Activated CD4-positive, alpha-beta T cell treated with anti-CD3 and anti-CD28 coated beads, Interleukin-2, amount 10 ng/mL, durations not matched to agents 7 days and 5 days (primary cell): Measurements from ENCODE around the gene SPAG7. TPM values are rescaled to one million over a fixed set of nuclear protein-coding genes. Genes with fewer than 3 reads are reported as not detected.

ENCODE experiments used
- CTCF ChIA-PET: fragments of 350-600 bp; sonication (Branson Sonifier 250); formaldehyde crosslinking; loops from one replicate; lab custom pipeline; 2021; ENCODE audit warnings: antibody characterized with exemption; lab: Charles Lee
- POLR2A ChIA-PET: fragments of 350-600 bp; sonication (Branson Sonifier 250); formaldehyde crosslinking; loops from one replicate; lab custom pipeline; 2021; ENCODE audit warnings: antibody characterized with exemption; lab: Charles Lee
- DNase-seq: peaks from one replicate; pipeline ENCODE4 v3.0.0-alpha.2; 2020
- H3K27ac Mint-ChIP-seq: one replicate; pipeline ENCODE4 v1.8.0; 2021; ENCODE audit warnings: mild to moderate bottlenecking, moderate library complexity, mixed read lengths
- H3K27me3 Mint-ChIP-seq: one replicate; pipeline ENCODE4 v1.8.0; 2021; ENCODE audit warnings: mixed read lengths
- H3K36me3 Mint-ChIP-seq: one replicate; pipeline ENCODE4 v1.8.0; 2021; ENCODE audit warnings: low read depth, mixed read lengths
- H3K4me1 Mint-ChIP-seq: one replicate; pipeline ENCODE4 v1.8.0; 2021; ENCODE audit warnings: mixed read lengths
- H3K4me3 Mint-ChIP-seq: one replicate; pipeline ENCODE4 v1.8.0; 2021; ENCODE audit warnings: mild to moderate bottlenecking, moderate library complexity, mixed read lengths
- H3K9me3 Mint-ChIP-seq: one replicate; pipeline ENCODE4 v1.8.0; 2021; ENCODE audit warnings: mixed read lengths
- total RNA-seq, 2 experiments: library from RNA; stranded (reverse); gene quantifications; one replicate each; pipeline ENCODE4 v1.2.3, GENCODE V29; 2021

Gene SPAG7
- total RNA-seq = 10 to 100 TPM; 47.7 to 53.6 TPM

GRCh38 chr17:4967539-4968485 lies at the start of gene SPAG7:
Gene SPAG7, minus strand, starts transcription at chr17:4967817. Its CDS starts 13 bp downstream, at chr17:4967804.
- Mint-ChIP-seq H3K9me3 (no peaks in the 10 kb centered on the region), H3K4me1 (peaks cover 20% of the 10 kb centered on the region), H3K36me3 (peaks cover 21% of the 10 kb centered on the region), H3K4me3 (no peak within 1 kb of the TSS), H3K27ac (peak within 1 kb of the TSS; percentile 67), H3K27me3 (no peaks in the 10 kb centered on the region)
- ChIA-PET POLR2A (interaction anchor here (0.5 to 4.0 kb wide), 5 partner anchors 16 to 824 kb away, joined by 3 to 44 read pairs (median 8); partner anchors contain the start of genes C17orf107, PFN1, RNF167 and SLC25A11), CTCF (interaction anchor here (0.9 to 3.9 kb wide), 16 partner anchors 10 to 95 kb away, joined by 3 to 23 read pairs (median 6); partner anchors contain the start of genes CAMTA2, ENO3, PFN1 and RNF167)
- peak; percentile 93 for DNase-seq

- H3K36me3 Mint-ChIP-seq = peaks cover 22% of the 10 kb centered on the region
- H3K27me3 Mint-ChIP-seq = no peaks in the 10 kb centered on the region
- DNase-seq = no peak
- H3K27ac Mint-ChIP-seq = no peak overlapping the region
- no peaks in the 10 kb centered on the region for H3K9me3 Mint-ChIP-seq
- no peak overlapping the region for H3K4me3 Mint-ChIP-seq
- POLR2A ChIA-PET = no interaction called here
- CTCF ChIA-PET = interaction anchor here (1.4 to 3.1 kb wide), 3 partner anchors 12 to 17 kb away, joined by 3 to 11 read pairs (median 7); partner anchors contain the start of gene INCA1
- H3K4me1 Mint-ChIP-seq = peaks cover 28% of the 10 kb centered on the region
Observed at GRCh38 chr17:5014357-5014756, 46.7 kb upstream of the SPAG7 start.

- no peak for DNase-seq
- H3K36me3 Mint-ChIP-seq = peaks cover 39% of the 10 kb centered on the region
- POLR2A ChIA-PET = no interaction called here
- no peaks in the 10 kb centered on the region for H3K9me3 Mint-ChIP-seq
- CTCF ChIA-PET = interaction anchor here (0.7 to 3.1 kb wide), 2 partner anchors 19 to 225 kb away, joined by 4 to 11 read pairs; no protein-coding TSS in a partner anchor
- H3K4me3 Mint-ChIP-seq = no peak overlapping the region
- H3K27me3 Mint-ChIP-seq = no peaks in the 10 kb centered on the region
- H3K4me1 Mint-ChIP-seq = peaks cover 20% of the 10 kb centered on the region
- H3K27ac Mint-ChIP-seq = no peak overlapping the region
Observed at GRCh38 chr17:5011928-5012327, 44.3 kb upstream of the SPAG7 start.

- Mint-ChIP-seq H3K9me3 (no peaks in the 10 kb centered on the region), H3K27ac (no peak overlapping the region), H3K36me3 (peaks cover 65% of the 10 kb centered on the region), H3K4me1 (peaks cover 14% of the 10 kb centered on the region), H3K4me3 (no peak overlapping the region), H3K27me3 (no peaks in the 10 kb centered on the region)
- ChIA-PET POLR2A (no interaction called here), CTCF (interaction anchor here (0.7 to 1.4 kb wide), 2 partner anchors 13 to 17 kb away, joined by 3 to 4 read pairs; no protein-coding TSS in a partner anchor)
- no peak for DNase-seq
Observed at GRCh38 chr17:5003214-5003867, 35.7 kb upstream of the SPAG7 start.

- Mint-ChIP-seq H3K4me1 (peaks cover 16% of the 10 kb centered on the region), H3K27ac (no peak overlapping the region), H3K36me3 (peaks cover 55% of the 10 kb centered on the region), H3K27me3 (no peaks in the 10 kb centered on the region), H3K4me3 (no peak overlapping the region), H3K9me3 (no peaks in the 10 kb centered on the region)
- DNase-seq = no peak
- ChIA-PET POLR2A (no interaction called here), CTCF (interaction anchor here (1.0 to 2.1 kb wide), 5 partner anchors 12 to 26 kb away, joined by 3 to 4 read pairs (median 3); no protein-coding TSS in a partner anchor)
Observed at GRCh38 chr17:5002121-5002788, 34.6 kb upstream of the SPAG7 start.

- no peak overlapping the region for H3K27ac Mint-ChIP-seq
- H3K9me3 Mint-ChIP-seq = no peaks in the 10 kb centered on the region
- H3K36me3 Mint-ChIP-seq = peaks cover 45% of the 10 kb centered on the region
- CTCF ChIA-PET = interaction anchor here (1.0 to 2.3 kb wide), 5 partner anchors 11 to 60 kb away, joined by 3 to 9 read pairs (median 3); no protein-coding TSS in a partner anchor
- H3K4me1 Mint-ChIP-seq = peaks cover 20% of the 10 kb centered on the region
- H3K27me3 Mint-ChIP-seq = peaks cover under 1% of the 10 kb centered on the region
- no peak for DNase-seq
- no peak overlapping the region for H3K4me3 Mint-ChIP-seq
- POLR2A ChIA-PET = no interaction called here
Observed at GRCh38 chr17:5000237-5000639, 32.6 kb upstream of the SPAG7 start.

GRCh38 chr17:4999430-5000093 lies 31.9 kb upstream of the SPAG7 start:
- no peak for DNase-seq
- Mint-ChIP-seq H3K4me1 (peaks cover 23% of the 10 kb centered on the region), H3K4me3 (peak overlapping the region; percentile 86), H3K9me3 (no peaks in the 10 kb centered on the region), H3K27me3 (peaks cover 4% of the 10 kb centered on the region), H3K27ac (peak overlapping the region; percentile 42), H3K36me3 (peaks cover 39% of the 10 kb centered on the region)
- ChIA-PET POLR2A (no interaction called here), CTCF (interaction anchor here (1.0 to 2.3 kb wide), 5 partner anchors 10 to 61 kb away, joined by 3 to 9 read pairs (median 3); no protein-coding TSS in a partner anchor)

GRCh38 chr17:4998732-4999429 lies 31.3 kb upstream of the SPAG7 start:
- DNase-seq = no peak
- CTCF ChIA-PET = interaction anchor here (2.3 kb wide), 1 partner anchor 32 kb away, joined by 9 read pairs; no protein-coding TSS in a partner anchor
- Mint-ChIP-seq H3K4me3 (peak overlapping the region; percentile 86), H3K36me3 (peaks cover 32% of the 10 kb centered on the region), H3K27me3 (peaks cover 4% of the 10 kb centered on the region), H3K9me3 (no peaks in the 10 kb centered on the region), H3K27ac (peak overlapping the region; percentile 66), H3K4me1 (peaks cover 23% of the 10 kb centered on the region)
- POLR2A ChIA-PET = interaction anchor here (0.5 kb wide), 1 partner anchor 19 kb away, joined by 3 read pairs; no protein-coding TSS in a partner anchor

- peak overlapping the region; percentile 57 for H3K27ac Mint-ChIP-seq
- CTCF ChIA-PET = interaction anchor here (0.6 to 1.7 kb wide), 6 partner anchors 8 to 1411 kb away, joined by 3 to 7 read pairs (median 4); partner anchors contain the start of gene CHRNE
- no peak for DNase-seq
Observed at GRCh38 chr17:4998027-4998731, 30.6 kb upstream of the SPAG7 start.

GRCh38 chr17:4997302-4998026 lies 29.8 kb upstream of the SPAG7 start, which contains the start of the genes INCA1 and KIF1C:
Gene INCA1, minus strand, starts transcription at chr17:4997522. Its CDS starts 3,085 bp downstream, at chr17:4994437.
Gene KIF1C, plus strand, starts transcription at chr17:4997950. Its CDS starts 2,297 bp downstream, at chr17:5000247.
- Mint-ChIP-seq H3K4me1 (peaks cover 23% of the 10 kb centered on the region), H3K4me3 (peak within 1 kb of the TSS; percentile 86), H3K36me3 (peaks cover 19% of the 10 kb centered on the region), H3K27ac (peak within 1 kb of the TSS; percentile 79), H3K9me3 (no peaks in the 10 kb centered on the region), H3K27me3 (peaks cover 4% of the 10 kb centered on the region)
- ChIA-PET CTCF (interaction anchor here (0.6 to 1.7 kb wide), 10 partner anchors 9 to 1410 kb away, joined by 3 to 8 read pairs (median 4); partner anchors contain the start of genes CAMTA2 and CHRNE), POLR2A (no interaction called here)
- peak; percentile 91 for DNase-seq

More at GRCh38 chr17:4998027-4998731, 30.6 kb upstream of the SPAG7 start:
- Mint-ChIP-seq H3K27me3 (peaks cover 4% of the 10 kb centered on the region), H3K4me3 (peak overlapping the region; percentile 86), H3K36me3 (peaks cover 26% of the 10 kb centered on the region), H3K9me3 (no peaks in the 10 kb centered on the region), H3K4me1 (peaks cover 23% of the 10 kb centered on the region)
- POLR2A ChIA-PET = interaction anchor here (0.5 kb wide), 1 partner anchor 20 kb away, joined by 3 read pairs; no protein-coding TSS in a partner anchor
